NCI-H2196 treated with DMSO at 0.1 percent for 48 hours (cell line): Measurements from ENCODE around the gene NUMA1.
A peak's percentile ranks its signal among the peaks of the same experiment; 100 is the strongest.

Experiments
- DNase-seq: peaks from one replicate; lab custom pipeline; 2025; ENCODE audit not compliant: unreplicated experiment; lab: John Stamatoyannopoulos, UW

The NUMA1 gene

DNA sequence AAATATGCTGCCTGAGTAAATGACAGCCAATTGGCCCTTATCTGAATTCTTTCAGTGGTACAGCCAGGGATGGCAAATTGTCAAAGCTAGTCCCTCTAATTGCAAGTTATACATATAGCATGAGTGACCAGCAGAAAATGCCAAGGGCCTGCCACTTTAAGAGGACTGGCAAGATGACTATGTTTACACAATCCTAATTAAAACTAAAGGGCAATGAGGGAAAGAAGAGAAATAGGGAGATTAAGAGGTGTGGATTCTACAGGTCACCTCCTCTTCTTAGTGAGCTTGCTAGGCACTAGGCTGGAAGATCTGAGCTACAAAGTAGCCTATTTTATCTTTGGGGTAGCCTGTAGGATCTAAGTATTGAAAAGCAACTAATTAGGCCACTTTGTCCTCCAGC, 13.5 kb downstream of the NUMA1 start:
- no peak for DNase-seq

DNA sequence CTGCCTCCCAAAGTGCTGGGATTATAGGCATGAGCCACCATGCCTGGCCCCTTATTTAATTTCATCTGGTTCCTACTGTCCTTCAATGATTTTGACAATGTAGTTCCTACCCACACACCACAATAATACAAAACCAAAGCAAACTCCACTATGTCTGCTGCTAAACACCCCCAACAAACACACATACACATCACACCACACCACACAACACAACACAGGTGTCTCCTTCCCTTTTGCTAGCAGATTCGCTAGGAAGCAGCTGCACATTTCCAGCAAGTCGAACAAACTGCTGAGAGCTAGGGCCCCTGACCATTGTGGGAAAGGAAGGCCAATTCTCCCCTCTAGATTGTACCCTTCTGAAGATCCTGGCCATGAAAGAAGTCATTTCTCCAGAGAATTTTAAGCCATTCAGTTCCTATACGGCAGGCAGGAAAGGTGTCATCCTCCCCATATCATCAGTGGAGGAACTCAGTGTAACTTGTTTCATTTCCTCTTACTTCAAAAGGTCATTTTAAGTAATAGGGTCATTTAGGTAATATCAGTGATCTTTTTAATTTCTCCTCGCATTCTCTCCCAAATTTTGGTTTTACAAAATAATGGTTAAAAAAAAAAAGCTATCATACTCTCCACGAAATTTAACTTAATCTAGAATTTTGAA, 18.5 kb downstream of the NUMA1 start:
- DNase-seq = no peak

DNA sequence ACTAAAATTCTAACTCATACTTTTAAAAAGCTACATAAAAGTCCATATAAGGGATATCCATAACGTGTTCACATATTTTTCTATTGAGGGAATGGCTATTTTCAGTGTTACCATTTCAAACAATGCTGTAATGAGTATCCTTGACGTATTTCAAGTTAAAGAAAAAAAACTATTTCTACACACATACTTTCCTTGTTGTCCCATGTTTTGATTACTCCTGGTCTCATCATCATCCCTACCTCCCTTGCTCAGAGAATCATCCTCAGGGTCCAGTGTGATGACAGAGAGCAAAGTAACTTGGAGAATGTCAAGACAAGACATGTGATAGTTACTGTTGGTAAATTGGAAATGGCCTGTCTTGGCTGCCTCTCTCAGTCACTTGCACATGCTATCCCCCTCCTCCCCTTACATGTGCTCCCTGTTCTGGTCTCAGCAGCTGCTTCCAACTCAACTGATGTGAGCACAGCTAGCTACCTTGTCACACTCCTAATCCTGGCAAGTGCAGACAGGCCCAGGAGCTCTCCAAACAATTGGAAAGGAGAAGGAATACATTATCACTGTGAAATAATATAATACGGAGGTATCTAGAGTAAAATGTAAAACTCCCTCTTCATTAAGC, 21.8 kb downstream of the NUMA1 start:
- peak; percentile 37 for DNase-seq

DNA sequence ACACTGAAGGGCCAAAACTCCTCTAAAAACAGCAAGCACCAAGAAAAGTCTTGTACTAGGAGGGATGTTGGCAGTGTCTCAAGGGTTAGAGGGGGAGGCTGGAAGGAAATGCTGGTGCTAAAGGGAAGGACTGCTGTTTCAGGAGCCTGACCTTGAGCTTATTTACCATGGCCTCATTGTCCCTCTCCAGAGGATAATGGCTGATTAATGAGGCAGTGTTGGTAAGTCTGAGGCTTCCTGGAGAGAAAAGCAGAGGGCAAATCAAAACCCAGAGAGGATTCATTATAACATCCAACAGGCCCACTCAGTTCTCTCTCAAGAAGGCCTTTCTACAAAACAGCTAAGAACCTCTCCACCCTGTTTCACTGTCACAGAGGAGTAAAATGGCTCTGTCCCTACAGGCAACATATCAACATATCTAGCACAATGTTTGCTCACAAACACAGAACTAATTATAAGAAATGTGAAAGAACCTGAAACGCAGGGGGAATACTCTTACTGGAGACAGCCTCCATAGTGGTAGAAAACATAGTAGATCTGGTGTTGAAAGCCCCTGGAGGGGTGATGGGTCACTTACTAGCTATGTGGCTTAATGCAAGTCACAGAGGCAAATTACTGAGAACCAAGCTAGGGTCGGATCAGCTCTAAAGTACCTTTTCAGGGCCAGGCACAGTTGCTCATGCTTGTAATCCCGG, 31.4 kb downstream of the NUMA1 start:
- no peak for DNase-seq

DNA sequence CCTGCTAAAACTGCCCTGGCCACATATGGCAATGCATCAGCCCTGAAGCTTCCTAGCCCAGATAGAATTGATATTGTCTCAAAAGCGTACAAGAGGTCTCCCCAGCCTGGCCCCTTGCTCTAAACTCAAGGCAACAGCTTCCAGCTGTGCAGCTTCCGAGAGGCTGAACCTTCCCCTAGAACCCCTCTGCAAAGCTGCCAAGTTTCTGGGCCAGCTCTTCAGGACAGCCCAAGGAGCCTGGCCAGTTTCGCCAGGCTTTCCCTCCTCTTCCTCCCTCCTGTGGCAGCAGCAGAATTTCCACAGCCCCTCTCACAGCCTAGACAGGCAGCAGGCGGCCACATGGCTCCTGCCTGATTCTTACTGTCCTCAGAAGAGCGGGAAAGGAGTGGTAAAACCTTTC, 34.5 kb downstream of the NUMA1 start:
- no peak for DNase-seq

DNA sequence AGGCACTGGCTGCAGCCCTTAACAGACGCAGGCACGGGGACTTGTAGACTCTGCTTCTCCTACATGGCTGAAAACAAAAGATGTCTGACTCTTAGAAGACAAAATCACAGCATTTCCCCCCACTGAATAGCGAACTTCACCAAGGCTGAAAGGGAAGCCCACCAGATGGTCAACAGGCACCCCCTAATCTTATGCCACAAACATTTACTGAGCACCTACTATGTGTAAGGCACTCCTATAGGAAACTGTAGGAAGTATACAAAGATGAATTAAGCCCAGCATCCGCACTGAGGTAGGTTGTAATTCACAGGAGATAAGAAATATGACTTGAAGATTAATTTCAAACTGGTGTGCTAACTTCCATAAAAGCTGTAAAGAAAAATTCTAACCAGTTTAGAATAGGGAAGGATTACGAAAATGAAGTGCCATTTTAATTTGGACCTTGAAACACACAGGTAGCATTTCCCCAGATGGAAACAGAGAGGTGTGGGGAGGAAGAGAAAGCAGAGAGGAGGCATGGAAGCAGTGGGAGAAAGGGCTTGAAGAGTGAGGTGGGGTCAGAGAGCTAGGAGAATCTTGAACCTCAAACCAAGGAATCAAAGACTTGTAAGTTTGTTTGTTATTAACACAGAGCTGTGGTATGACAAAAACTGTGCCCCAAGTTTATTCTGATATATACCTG, 38.1 kb downstream of the NUMA1 start:
- peak; percentile 56 for DNase-seq

DNA sequence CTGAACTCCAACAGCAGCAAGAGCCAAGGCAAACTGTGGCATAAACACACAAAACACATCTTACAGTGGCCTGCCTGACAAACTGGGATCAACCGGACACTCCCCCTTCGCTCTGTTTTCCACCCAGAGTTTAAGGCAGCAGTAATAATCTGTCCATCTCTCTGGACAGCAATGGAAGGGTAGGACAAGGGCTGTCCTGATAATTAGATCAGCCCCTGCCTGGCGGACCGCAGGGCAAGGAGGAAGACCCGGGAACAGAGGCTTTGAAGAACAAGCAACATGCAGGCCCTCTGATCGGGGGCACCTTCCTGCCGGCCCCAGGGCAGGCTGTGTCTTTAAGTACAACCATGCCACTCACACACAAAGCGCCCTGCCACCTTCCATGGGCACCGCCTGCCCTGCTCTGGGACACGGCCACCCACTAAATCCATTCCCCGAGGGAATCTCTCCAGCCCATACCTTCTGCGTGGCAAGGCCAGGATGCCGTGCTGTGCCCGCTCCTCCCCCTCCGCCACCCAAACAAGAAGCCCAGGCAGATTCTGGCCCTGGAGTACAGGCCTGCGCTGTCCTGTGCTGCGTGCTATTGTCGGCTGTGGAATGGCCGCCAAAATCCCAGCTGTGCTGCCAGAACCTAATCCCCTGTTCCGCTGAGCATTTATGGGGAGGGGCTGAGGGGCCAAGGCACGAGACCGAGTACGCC, 38.8 kb downstream of the NUMA1 start:
- DNase-seq = peak; percentile 71

DNA sequence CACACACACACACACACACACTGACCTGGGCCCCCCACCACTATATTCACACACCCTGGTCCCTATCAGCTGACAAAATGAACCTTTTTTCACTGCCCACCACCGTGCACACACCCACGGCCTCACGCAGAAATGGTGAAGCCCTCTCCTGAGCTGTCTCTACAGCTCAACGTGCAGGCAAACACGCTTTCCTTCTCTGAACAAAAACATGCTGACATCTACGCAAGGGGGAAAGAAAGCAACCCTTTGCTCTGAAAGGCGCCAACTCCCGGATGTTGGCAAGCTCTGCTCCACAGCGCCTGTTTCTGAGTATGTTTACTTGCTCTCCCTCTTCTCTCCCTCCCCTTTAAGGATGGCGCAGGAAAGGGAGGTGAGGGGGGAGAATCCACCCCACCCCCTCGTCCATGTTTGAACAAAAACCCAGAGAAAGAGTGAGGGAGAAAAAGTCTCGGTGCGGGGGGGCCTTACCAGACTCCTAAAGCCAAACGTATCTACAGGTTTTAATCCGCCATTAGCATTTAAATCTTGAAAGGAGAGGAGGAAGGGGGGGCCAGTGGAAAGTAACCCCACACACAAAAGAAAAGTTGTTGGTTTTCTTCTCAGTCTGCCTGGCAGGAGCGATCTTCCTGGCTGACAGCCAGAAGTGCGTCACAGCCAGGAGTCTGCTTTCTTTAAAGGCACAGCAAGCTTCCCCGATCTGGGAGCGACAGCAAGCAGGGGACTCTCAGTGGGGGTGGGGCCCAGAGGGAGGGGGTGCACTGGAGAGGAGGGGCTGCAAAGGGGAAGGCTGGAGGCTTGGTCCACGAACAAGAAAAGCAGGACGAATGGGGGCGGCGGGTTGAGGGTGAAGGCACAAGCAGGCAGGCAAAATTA, 39.6 kb downstream of the NUMA1 start:
- DNase-seq = peak; percentile 91

DNA sequence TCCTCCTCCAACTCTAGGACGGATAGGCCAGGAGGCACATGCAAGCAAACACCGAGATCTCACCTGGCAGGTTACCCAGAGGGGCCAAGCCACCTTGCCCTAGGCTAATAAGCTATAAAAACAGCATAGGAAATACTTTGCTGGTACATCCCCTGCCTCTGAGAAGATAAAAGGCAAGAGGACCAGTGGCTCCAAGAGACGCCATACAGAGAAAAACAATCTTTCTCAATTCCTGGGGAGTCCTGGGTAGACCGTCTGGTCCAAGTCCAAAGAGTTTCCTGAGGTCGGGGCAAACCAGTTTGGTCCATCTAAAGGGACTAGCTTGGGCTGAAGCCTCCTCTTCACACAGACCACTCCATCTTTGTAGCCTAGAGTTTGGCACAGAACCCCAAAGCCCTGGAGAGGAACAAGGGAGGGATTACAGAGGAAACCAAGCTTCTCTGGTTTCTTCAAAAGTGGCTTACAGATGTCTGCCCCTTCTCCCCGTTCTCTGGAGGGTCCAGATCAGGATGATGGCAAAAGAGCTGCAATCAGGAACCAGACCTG, 40.4 kb downstream of the NUMA1 start:
- no peak for DNase-seq

DNA sequence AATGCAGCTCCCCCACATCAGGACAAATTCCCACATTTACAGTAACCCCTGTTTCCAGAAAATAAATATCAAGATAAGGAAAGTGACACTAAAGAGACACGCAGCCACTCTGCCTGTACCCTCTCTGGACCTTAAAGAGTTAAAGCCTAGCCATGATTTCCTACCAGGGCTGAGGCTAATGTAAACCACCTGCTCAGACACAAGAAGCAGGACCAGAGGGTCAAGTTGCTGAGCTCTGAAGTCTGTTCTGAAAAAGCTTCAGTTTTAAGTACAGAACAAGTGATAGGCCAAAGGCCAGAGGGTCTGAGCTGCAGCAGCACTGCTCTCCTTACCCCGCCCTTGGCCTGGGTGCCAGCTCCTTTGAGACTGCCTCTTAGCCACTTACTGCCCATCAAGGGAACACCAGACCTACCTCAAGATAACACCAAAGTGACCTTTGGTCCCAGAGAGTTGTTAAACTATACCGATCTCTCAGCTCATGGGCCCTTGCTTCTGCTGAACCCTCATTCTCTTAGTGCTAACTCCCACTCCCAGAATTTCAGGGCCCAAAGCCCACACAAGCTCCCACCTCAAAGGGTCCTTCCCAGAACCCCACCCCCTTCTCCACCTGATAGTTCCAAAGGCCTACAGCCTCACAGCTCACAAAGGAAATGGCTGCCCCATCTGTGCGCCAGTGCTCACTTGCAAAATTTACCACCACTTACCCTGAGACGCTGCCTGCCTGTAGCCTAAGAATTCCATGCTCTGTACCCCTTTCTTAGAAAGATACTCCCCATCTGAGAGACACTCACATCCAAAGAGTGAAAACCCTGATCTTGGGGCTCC, 41.1 kb downstream of the NUMA1 start:
- DNase-seq = no peak

DNA sequence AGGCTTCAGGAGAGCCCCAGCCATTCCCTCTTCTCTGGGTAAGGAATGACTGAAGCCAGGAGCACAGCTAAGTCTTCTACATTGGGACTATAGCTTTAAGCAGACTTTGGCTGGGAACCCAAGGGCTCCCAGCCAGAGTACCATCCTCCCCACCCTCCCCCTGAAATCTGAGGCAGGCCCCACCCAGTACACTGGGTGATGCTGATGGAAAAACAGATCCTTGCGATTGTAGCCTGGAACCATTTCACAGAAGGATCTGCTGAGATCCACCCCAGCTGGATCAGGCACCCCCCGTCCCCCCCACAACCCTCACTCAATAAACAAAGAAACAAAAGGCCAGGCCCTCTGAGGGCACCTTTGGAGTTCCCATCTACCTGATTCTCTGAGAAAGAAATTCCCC, 41.9 kb downstream of the NUMA1 start:
- peak; percentile 18 for DNase-seq

DNA sequence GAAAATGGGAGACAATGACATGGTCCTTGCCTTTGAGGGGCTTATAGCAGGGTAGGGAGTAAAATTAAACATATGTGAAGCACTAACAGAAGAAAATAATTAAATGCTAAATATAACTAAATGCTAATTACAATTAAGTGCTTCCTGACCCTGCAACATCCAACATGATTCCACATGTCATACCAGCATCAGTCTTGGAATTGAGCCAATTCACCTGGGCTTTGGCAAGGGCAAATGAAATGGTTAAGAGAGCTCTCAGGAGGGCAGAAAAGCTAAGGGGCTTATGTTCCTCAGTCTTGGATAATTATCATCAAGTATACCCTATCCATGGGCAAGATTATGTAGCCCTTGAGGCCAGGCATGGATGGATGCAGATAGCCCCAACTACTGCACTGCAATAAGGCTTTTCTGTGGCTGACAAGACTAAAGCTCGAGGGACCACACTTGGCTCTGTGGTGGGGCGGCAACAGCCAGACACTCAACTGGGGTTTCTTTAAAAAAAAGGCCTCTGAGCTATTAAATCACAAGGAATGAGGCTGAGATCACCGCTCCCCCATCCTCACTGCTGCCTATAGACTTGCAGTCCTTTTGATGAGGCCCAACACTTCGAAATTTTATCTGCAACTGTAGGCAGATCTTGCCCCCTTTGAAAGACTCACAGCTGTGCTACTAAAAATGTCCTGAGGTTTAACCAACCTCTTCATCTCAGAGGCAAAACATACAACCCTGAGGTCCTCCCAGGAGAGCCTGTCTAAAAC, 42.6 kb downstream of the NUMA1 start:
- DNase-seq = no peak

DNA sequence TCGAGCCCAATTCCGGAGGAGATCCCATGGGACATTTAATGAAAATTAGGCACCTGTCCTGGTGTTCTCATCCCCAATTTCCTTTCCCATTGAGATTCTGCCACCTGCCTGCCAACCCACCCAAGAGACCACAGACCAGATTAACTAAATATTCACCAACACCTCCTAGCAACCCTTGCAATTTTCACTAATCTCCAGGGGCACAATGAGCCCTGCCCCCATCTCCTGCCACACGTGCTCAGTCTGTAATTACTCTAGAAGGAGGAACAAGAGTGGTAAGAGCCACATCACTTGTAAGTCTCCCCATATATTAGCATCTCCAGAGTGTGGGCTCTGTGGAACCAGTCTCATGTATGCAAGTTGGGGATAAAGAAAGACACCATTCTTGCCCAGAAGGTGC, 43.7 kb downstream of the NUMA1 start:
- no peak for DNase-seq

DNA sequence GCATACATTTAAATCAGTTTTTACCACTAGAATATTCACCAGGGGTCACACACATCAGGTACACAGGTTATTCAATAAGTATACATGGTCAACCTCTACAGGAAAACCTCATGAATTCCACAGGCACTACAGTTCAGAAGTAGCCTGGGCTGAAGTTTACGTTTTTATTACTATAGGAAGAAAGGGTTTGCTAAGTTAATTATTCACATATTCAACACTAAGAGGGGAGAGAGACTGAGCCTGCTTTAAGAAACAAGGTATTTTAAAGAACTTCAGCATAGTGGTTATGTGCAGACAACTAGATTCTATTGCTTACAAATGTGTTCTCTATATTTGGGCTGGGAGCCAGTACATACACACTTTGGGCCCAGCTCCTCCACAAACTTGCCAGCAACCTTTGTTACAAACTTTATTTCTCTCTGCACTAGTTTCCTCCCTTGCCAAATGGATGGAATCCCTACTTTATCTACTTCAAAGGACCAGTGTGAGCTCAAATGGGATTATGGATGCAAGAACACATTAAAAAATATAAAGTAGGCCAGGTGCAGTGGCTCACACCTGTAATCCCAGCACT, 49.8 kb downstream of the NUMA1 start:
- no peak for DNase-seq

DNA sequence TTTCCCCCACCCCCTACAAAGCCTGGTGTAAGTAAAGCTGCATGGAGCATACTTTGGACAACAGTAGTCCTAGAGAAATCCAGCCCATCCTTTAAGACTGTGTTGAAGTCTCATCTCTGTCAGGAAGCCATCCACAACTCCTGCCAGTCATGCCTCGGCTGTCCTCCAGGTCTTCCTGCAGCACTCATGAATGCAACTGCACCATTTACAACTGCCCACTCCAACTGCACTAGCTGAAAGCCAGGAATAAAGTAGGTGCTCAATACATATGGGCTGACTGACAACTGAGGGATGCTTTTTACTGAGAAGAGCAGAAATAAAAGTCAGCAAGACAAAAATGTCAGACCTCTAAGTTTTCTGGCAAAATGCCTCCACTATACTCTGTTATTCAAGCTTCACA, 54.3 kb downstream of the NUMA1 start:
- no peak for DNase-seq

DNA sequence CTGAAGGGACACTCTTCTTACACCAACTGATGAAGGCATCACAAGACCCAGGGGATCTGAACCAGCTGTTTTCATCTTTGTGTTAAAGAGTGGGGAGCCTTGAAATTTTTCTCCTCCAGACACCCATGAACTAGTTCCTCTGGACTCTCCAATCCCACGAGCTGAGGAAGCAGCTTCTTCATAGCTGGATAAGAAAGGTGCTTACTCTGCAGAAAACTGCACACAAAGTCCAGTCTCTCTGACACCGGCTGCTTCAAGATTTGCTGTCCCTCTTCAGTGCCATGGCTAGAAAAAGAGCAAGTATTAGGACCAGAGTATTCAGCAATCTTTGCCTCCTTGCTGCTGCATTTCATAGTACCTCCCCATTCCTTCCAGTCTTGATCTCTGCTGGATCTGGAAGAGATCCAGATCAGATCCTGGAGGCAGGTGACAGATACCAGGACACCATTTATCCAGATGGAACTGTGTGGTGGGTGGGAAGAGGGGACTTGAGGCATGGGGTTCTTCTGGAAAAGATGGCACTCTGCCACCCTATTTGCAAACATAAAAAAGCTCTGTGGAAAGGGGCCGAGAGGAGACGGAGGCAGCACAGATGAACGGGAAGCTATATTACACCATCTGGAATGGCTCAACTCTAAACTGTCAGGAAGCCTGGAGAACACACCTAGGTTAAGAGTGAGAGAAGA, 56.1 kb downstream of the NUMA1 start:
- no peak for DNase-seq

DNA sequence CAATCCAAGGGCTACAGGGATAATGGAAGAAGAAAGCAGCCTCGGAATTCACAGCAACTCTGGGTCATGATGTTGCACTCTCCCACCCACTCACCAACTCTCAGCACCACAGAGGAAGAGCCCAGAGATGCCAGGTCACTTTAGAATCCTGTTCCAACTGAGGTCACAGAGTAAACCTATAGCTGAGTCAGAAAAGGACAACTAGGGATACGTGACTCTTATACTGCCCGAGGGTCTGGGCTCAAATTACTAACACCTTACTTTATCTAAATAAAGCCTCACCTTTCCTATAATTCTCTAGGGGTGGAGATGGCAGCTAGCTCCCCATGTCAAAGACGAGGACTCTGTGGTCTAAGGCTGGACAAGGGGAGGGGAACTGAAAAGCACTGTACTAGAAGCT, 57.0 kb downstream of the NUMA1 start:
- DNase-seq = no peak

DNA sequence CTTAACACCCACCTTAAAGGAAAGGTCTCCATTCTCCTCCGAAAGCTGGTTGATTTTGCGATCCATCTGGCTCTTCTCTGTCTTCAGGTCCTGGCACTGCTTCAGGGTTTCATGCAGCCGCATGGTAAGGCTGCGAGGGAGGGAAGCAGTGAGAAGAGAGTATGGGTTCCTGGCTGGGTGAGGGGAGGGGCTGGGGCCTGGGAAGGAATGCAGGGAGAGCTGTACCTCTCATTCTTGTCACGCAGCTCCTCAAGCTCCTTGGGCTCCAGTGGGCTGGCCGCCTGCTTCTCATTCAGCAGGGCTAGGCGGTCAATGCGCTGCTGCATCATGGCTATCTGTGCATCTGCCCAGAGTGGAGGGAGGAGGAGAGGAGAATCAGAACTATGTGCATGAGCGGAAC, 62.2 kb downstream of the NUMA1 start:
- DNase-seq = no peak
